Measurements from ENCODE around the gene GPBP1.

DNA sequence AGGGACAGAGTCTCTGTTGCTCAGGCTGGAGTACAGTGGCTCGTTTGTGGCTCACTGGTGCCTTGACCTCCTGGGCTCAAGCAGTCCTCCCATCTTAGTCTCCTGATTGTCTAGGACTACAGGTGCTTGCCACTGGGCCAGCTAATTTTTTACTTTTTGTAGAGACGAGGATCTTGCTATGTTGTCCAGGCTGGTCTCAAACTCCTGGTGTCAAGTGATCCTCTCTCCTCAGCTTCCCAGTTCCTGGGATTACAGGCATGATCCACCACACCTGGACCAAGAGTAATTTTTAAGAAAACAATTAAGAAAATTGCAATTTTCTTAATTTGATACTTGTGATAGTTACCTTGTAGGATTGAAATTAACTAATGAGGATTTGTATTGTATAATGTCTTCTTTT, 73.9 kb downstream of the GPBP1 start:
- TF ChIP-seq EZH2 (IDR thresholded peaks at IDR 0.05; ENCODE audit: borderline replicate concordance) (no peak), EZH2phosphoT487 (IDR thresholded peaks at IDR 0.05; ENCODE audit: low read depth, severe bottlenecking, unreplicated experiment) (no peak)
- TF ChIP-seq, protein P1, sequence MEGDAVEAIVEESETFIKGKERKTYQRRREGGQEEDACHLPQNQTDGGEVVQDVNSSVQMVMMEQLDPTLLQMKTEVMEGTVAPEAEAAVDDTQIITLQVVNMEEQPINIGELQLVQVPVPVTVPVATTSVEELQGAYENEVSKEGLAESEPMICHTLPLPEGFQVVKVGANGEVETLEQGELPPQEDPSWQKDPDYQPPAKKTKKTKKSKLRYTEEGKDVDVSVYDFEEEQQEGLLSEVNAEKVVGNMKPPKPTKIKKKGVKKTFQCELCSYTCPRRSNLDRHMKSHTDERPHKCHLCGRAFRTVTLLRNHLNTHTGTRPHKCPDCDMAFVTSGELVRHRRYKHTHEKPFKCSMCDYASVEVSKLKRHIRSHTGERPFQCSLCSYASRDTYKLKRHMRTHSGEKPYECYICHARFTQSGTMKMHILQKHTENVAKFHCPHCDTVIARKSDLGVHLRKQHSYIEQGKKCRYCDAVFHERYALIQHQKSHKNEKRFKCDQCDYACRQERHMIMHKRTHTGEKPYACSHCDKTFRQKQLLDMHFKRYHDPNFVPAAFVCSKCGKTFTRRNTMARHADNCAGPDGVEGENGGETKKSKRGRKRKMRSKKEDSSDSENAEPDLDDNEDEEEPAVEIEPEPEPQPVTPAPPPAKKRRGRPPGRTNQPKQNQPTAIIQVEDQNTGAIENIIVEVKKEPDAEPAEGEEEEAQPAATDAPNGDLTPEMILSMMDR (IDR thresholded peaks at IDR 0.05; ENCODE audit: poor library complexity) = no peak

Data from hepatocyte (in vitro differentiated cells).